ENCODE measurements around the gene MTUS2.

The MTUS2 gene

GRCh38 chr13:29451976-29452375 lies 631.8 kb downstream of the MTUS2 start:
- DNase-seq (ENCODE audit: extremely low read depth, low read depth): no peak
- TF ChIP-seq CTCF (IDR thresholded peaks at IDR 0.05; ENCODE audit: low read depth, low read length): no peak

- no peak for DNase-seq (ENCODE audit: extremely low read depth, low read depth)
- no peak for TF ChIP-seq CTCF (IDR thresholded peaks at IDR 0.05; ENCODE audit: low read depth, low read length)
These were observed 632.9 kb downstream of the MTUS2 start for GRCh38 chr13:29452773-29453616.

GRCh38 chr13:29453617-29454011 lies 633.5 kb downstream of the MTUS2 start:
- no peak for DNase-seq (ENCODE audit: extremely low read depth, low read depth)
- TF ChIP-seq CTCF (IDR thresholded peaks at IDR 0.05; ENCODE audit: low read depth, low read length): no peak

- no peak for DNase-seq (ENCODE audit: extremely low read depth, low read depth)
These were observed 634.9 kb downstream of the MTUS2 start for GRCh38 chr13:29454931-29455481.

GRCh38 chr13:29456419-29456818 lies 636.3 kb downstream of the MTUS2 start:
- no peak for TF ChIP-seq CTCF (IDR thresholded peaks at IDR 0.05; ENCODE audit: low read depth, low read length)
- DNase-seq (ENCODE audit: extremely low read depth, low read depth): no peak

More at GRCh38 chr13:29454931-29455481, 634.9 kb downstream of the MTUS2 start:
- TF ChIP-seq CTCF (IDR thresholded peaks at IDR 0.05; ENCODE audit: low read depth, low read length): peak; percentile 28

- no peak for DNase-seq (ENCODE audit: extremely low read depth, low read depth)
- TF ChIP-seq CTCF (IDR thresholded peaks at IDR 0.05; ENCODE audit: low read depth, low read length): no peak
These were observed 637.2 kb downstream of the MTUS2 start for GRCh38 chr13:29457299-29457698.

- TF ChIP-seq CTCF (IDR thresholded peaks at IDR 0.05; ENCODE audit: low read depth, low read length): no peak
- no peak for DNase-seq (ENCODE audit: extremely low read depth, low read depth)
These were observed 638.3 kb downstream of the MTUS2 start for GRCh38 chr13:29458419-29458818.

Measured in AG09319 (cell line).